ENCODE results near the gene IMPG2.

Gene IMPG2

GRCh38 chr3:101183151-101183550, 137.2 kb downstream of the IMPG2 start:
- DNase-seq (ENCODE audit: low spot score), result no peak

- DNase-seq (ENCODE audit: low spot score), result no peak
These were observed 137.6 kb downstream of the IMPG2 start for GRCh38 chr3:101182734-101183133.

GRCh38 chr3:101181801-101182200, 138.6 kb downstream of the IMPG2 start:
- DNase-seq (ENCODE audit: low spot score), result no peak

GRCh38 chr3:101179637-101180036, 140.7 kb downstream of the IMPG2 start:
- no peak for DNase-seq (ENCODE audit: low spot score)

- DNase-seq (ENCODE audit: low spot score), result no peak
These were observed 142.8 kb downstream of the IMPG2 start for GRCh38 chr3:101177577-101177976.
